ENCODE data around the gene CHRNB1. TPM values are rescaled to one million over a fixed set of nuclear protein-coding genes. Genes with fewer than 3 reads are reported as not detected.

The CHRNB1 gene
- polyA plus RNA-seq, 6 donors from 2014 or later, result 12.6 to 21.6 (median 15.6) TPM

DNA sequence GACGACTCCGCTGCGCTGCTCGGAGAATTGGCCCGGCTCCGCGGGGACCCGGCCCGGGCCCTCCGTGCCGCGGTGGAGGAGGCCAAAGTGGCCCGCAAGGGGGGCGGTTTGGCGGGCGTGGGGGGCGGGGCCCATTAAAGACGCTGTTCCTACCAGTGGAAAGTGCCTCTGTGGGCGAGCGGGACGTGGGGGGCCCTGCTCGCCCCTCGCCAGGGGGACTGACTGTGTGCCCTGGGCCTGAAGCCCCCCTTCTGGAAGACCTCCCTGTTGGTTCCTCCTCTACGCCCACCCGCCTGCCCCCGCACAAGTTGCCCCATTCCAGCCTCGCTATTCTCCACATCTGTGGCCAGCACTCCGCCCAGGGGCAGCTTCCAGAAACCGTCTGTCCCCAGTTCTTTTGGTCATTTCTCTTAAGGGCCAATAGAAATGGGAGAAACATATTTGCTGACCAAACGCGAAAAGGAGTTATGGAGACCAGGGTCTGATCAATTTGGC is 7.4 kb upstream of the CHRNB1 start:
- no peaks in the 10 kb centered on the region for H3K9me3 Mint-ChIP-seq
- DNase-seq (no peak), ATAC-seq (ENCODE audit: low read depth in 2 of 2) (no peak)
- peaks cover 0 to 23% of the 10 kb centered on the region in 2 donors for H3K36me3 Mint-ChIP-seq
- peak overlapping the region in 4 of 6 donors; percentile 19 to 79 (median 54) for H3K27ac Mint-ChIP-seq
- peaks cover 26 to 45% (median 44%) of the 10 kb centered on the region in 3 donors for H3K27me3 Mint-ChIP-seq
- H3K4me3 Mint-ChIP-seq, result peak overlapping the region; percentile 80 to 95 (median 86)
- peaks cover 31 to 55% (median 52%) of the 10 kb centered on the region in 3 donors for H3K4me1 Mint-ChIP-seq

DNA sequence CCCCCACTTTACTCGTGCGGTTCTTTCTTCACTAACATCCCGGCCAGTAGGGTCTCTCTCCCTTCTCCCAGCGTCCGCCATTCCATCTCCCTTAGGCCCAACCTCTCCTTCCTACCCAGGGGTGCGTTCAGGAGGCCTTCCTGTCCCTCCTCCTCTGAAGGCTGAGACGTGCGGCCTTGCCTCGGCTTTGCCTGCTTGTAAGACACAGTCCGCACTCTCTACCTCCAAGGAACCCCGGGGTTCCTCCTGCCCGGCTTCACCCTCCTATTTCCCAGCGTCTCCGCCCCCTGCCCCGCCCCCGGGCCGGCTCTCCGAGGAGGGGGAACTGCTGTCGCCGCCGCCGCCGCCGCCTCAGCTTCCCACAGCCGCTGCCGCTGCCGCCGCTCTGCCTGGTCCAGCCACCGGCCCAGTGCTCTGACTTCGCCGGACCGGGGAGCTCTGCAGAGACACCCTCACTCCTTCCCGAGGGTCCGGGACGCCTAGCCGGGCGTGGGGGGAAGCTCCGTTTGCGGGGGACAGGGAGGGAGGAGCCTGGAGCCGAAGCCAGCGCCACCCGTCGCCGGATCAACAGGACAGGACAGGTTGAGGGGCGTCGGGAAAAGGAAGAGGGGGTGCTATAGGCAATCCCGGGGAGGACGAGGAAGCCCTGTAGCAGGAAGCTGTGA is 6.8 kb upstream of the CHRNB1 start:
- no peak for ATAC-seq (ENCODE audit: low read depth in 2 of 2)
- peak overlapping the region; percentile 67 to 94 (median 84) for H3K4me3 Mint-ChIP-seq
- peaks cover 0 to 24% of the 10 kb centered on the region in 2 donors for H3K36me3 Mint-ChIP-seq
- H3K27me3 Mint-ChIP-seq, result peaks cover 28 to 52% (median 50%) of the 10 kb centered on the region in 3 donors
- DNase-seq, result peak; percentile 61
- H3K27ac Mint-ChIP-seq, result peak overlapping the region in 4 of 6 donors; percentile 19 to 75 (median 64)
- H3K9me3 Mint-ChIP-seq, result no peaks in the 10 kb centered on the region
- H3K4me1 Mint-ChIP-seq, result peaks cover 31 to 55% (median 52%) of the 10 kb centered on the region in 3 donors

DNA sequence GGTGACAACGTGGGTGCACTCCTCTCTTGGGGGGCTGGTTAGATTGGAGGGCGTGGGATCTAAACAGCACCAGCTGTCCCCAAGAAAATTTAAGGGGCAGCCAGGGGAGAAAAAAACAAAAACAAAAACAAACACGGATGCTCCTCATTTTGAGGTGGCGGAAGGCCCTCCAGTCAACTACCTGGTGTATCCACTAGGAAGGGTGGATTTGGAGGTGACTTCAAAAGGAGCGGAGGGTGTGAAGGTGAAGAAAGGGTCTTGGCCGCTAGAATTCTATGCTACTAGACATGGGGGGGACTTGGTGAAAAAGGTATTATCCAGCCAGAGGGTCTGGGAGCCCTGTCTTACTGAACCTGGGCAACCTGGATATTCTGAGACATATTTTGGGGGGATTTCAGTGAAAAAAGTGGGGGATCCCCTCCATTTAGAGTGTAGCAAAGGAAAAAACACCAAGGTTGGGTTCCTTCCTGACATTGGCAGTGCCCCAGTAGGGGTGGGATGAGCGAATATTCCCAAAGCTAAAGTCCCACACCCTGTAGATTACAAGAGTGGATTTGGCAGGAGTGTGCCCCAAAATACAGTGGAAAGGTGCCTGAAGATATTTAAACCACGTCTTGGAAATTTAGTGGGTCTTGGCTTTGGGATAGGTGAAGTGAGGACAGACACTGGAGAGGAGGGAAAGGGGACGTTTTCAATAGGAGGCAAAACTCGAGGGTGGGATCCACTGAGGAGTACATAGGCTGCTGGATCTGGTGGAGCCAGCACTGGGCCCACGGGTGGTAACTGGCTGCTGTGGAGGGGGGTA is 6.0 kb upstream of the CHRNB1 start:
- Mint-ChIP-seq H3K36me3 (peaks cover 0 to 32% of the 10 kb centered on the region in 2 donors), H3K4me3 (peak overlapping the region; percentile 67 to 94 (median 84)), H3K4me1 (peaks cover 34 to 57% (median 55%) of the 10 kb centered on the region in 3 donors), H3K27me3 (peaks cover 32 to 59% (median 58%) of the 10 kb centered on the region in 3 donors), H3K27ac (peak overlapping the region in 4 of 6 donors; percentile 57 to 86 (median 71)), H3K9me3 (no peaks in the 10 kb centered on the region)
- DNase-seq, result no peak
- no peak for ATAC-seq (ENCODE audit: low read depth in 2 of 2)

DNA sequence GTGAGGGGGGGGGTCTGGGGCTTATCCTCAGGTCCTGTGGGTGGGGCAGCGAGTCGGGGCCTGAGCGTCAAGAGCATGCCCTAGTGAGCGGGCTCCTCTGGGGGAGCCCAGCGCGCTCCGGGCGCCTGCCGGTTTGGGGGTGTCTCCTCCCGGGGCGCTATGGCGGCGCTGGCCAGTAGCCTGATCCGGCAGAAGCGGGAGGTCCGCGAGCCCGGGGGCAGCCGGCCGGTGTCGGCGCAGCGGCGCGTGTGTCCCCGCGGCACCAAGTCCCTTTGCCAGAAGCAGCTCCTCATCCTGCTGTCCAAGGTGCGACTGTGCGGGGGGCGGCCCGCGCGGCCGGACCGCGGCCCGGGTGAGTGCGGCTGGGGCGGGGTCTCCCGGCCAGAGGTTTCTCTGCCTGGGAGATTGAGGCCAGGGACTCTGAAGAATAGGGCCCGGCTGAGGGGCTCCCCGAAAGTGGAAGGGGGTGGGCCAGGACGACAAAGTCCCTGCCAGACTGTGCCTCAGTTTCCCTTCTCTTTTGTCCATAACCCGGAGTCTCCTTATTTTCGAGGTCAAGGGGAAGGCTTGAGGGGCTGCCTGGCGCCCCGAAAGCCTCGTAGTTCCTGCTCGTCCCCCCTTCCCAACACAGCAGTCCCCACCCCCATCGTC is 5.3 kb upstream of the CHRNB1 start, which contains the start of gene FGF11:
Gene FGF11 (plus strand): TSS at position 51 of the 651 bp plus-strand sequence. CDS start 109 bp downstream, at position 160.
- H3K4me3 Mint-ChIP-seq, result peak within 1 kb of the TSS; percentile 83 to 94 (median 86)
- ATAC-seq (ENCODE audit: low read depth in 2 of 2) (no peak), DNase-seq (no peak)
- H3K27ac Mint-ChIP-seq, result peak within 1 kb of the TSS in 4 of 6 donors; percentile 57 to 86 (median 71)
- peaks cover 34 to 57% (median 55%) of the 10 kb centered on the region in 3 donors for H3K4me1 Mint-ChIP-seq
- no peaks in the 10 kb centered on the region for H3K9me3 Mint-ChIP-seq
- peaks cover 0 to 32% of the 10 kb centered on the region in 2 donors for H3K36me3 Mint-ChIP-seq
- peaks cover 37 to 67% (median 63%) of the 10 kb centered on the region in 3 donors for H3K27me3 Mint-ChIP-seq

DNA sequence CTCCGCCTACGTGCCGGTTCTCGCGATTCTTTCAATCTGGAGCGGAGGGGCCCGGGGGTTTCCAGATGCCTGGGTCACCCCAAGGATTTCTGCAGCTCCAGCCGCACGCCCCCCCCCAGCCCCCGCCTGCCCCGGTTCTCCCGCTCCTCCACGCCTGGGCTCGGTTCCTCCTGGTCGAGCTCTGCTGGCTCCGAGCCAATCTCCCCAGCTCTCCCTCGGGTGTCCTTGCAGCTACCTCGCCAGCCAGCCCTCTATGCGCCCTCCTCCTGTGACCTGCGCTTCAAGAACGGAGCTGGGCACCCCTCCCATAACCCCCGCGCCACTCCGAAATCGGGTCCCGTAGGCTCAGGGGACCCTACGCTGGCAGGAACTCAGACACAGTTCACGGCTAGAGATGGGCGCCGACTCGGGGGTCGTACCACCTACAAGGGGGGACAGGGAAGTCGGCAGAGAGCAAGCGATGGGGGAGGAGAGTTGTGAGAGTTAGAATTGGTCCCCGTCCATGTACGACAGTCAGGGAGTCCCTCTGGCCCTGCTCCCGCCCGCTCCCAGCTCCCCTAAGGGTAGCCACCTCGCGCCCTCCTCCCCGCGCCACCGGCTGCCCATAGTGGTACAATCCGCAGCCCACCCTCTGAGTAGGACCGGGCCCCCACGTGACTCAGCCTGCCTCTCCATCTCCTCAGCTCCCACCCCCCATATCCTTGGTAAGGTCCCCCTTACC is 4.6 kb upstream of the CHRNB1 start:
- H3K36me3 Mint-ChIP-seq, result peaks cover 0 to 32% of the 10 kb centered on the region in 2 donors
- ATAC-seq (ENCODE audit: low read depth in 2 of 2) (no peak), DNase-seq (no peak)
- H3K9me3 Mint-ChIP-seq, result no peaks in the 10 kb centered on the region
- peak overlapping the region in 2 of 6 donors; percentile 67 to 85 for H3K27ac Mint-ChIP-seq
- peak overlapping the region; percentile 76 to 89 (median 84) for H3K4me3 Mint-ChIP-seq
- H3K4me1 Mint-ChIP-seq, result peaks cover 34 to 56% (median 56%) of the 10 kb centered on the region in 3 donors
- peaks cover 37 to 74% (median 70%) of the 10 kb centered on the region in 3 donors for H3K27me3 Mint-ChIP-seq

DNA sequence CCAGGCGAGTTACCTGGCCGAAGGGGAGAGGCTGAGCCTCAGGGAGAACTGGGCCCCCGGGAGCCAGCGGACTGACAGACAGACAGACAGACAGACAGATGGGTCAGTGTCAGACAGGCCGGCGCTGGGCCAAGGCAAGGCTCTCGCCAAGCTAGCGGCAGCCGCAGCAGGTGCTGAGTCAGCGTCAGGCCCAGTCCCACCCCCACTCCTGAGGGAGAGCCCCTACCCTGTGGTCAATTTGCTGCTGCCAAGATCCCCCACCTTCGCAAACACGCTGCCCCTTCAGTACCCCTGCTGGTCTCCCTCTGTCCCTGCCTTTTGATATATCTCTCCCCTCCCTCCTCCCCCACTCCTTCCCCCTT is 4.0 kb upstream of the CHRNB1 start:
- ATAC-seq (ENCODE audit: low read depth in 2 of 2) (no peak), DNase-seq (no peak)
- peak overlapping the region in 6 of 8 donors; percentile 76 to 87 (median 82) for H3K4me3 Mint-ChIP-seq
- peaks cover 40 to 59% (median 58%) of the 10 kb centered on the region in 3 donors for H3K4me1 Mint-ChIP-seq
- H3K9me3 Mint-ChIP-seq, result peaks cover 0 to 1% (median 0%) of the 10 kb centered on the region in 7 donors
- peaks cover 0 to 32% of the 10 kb centered on the region in 2 donors for H3K36me3 Mint-ChIP-seq
- no peak overlapping the region for H3K27ac Mint-ChIP-seq
- peaks cover 41 to 79% (median 75%) of the 10 kb centered on the region in 3 donors for H3K27me3 Mint-ChIP-seq

DNA sequence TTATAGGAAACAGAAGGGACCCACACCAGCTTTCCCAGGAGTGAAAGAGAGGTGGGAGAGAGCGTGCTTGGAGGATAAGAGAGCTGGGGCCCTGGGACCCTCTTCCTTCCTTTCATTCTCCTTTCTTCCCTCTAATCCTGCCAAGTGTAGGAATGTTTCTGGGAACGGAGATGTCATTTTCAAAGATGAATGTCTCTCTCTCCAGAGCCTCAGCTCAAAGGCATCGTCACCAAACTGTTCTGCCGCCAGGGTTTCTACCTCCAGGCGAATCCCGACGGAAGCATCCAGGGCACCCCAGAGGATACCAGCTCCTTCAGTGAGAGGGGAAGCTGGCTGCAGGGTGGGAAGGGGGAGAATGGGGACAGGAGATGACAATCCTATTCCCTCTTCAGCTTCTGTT is 3.6 kb upstream of the CHRNB1 start:
- DNase-seq (no peak), ATAC-seq (ENCODE audit: low read depth in 2 of 2) (no peak)
- Mint-ChIP-seq H3K36me3 (peaks cover 0 to 32% of the 10 kb centered on the region in 2 donors), H3K4me1 (peaks cover 43 to 59% (median 58%) of the 10 kb centered on the region in 3 donors), H3K9me3 (peaks cover 0 to 2% (median 0%) of the 10 kb centered on the region in 7 donors), H3K4me3 (peak overlapping the region in 1 of 8 donors; percentile 73), H3K27ac (no peak overlapping the region), H3K27me3 (peaks cover 45 to 83% (median 80%) of the 10 kb centered on the region in 3 donors)

DNA sequence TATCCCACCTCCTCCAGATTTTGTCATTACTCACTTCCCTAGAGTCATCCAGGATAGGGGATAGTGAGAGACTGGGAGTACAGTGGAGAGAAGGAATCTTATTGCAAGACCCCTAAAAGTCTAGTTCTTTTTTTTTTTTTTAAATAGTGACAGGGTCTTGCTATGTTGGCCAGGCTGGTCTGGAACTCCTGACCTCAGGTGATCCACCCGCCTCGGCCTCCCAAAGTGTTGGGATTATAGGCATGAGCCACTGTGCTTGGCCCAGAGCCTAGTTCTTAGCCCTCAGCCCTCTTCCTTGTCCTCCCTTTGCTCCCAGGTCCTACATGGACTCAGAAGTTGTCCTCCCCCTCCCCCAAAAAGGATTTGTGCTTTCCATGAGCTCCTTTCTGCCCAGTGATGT is 2.7 kb upstream of the CHRNB1 start:
- H3K4me3 Mint-ChIP-seq, result peak overlapping the region in 2 of 8 donors; percentile 16 to 29
- ATAC-seq (ENCODE audit: low read depth in 2 of 2), result no peak
- H3K9me3 Mint-ChIP-seq, result peaks cover 0 to 2% (median 0%) of the 10 kb centered on the region in 7 donors
- H3K36me3 Mint-ChIP-seq, result peaks cover 0 to 36% of the 10 kb centered on the region in 2 donors
- H3K27me3 Mint-ChIP-seq, result peaks cover 49 to 91% (median 87%) of the 10 kb centered on the region in 3 donors
- H3K4me1 Mint-ChIP-seq, result peaks cover 42 to 60% (median 55%) of the 10 kb centered on the region in 3 donors
- DNase-seq, result no peak
- peak overlapping the region in 1 of 6 donors; percentile 19 for H3K27ac Mint-ChIP-seq

DNA sequence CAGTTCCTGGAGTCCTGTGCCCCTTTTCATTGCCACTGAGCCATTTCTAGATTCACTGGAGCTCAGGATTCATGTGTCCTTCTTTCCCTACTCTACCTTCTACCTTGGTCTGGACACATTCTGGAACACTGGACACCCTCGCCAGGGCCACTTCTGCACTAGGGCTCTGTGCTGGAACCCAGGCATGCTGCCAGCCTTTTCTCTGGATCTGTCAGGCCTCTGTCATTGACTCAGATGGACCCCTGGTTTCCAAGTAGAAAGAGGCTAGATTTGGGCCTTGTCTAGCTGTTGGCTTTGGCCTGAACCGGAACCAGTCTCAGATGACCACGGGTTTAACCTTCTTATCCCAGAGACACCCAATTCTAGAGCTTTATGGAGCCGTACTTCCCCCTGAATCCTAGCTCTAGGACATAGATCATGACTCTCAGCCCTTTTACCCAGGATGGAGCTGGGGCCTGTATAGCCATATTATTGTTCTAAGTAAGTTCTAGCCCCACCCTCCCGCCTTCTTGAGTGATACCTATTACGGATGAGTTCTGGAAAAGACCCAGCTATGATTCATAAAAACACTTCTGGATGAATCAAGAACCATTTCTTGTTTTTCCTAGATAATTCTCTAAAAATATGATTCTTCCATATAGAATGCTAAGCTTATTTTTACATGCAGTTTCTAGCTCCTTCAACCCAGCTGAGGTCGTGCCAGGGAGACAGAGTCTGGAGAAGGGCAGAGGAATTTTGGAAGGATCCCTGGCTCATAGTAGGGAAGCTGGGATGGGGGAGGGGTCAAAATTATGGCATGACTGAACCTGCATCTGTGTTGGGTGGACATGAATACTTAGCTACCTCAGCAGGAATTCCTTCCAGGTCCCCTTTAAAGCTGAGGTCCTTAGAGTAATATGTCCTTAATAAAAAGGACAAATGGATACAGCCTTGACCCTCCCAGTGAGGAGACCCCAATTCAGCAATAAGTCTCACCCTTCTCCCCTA is 1.1 kb upstream of the CHRNB1 start:
- peaks cover 56 to 90% (median 87%) of the 10 kb centered on the region in 3 donors for H3K27me3 Mint-ChIP-seq
- peak overlapping the region in 3 of 8 donors; percentile 17 to 92 (median 79) for H3K4me3 Mint-ChIP-seq
- peaks cover 36 to 49% (median 47%) of the 10 kb centered on the region in 3 donors for H3K4me1 Mint-ChIP-seq
- peak overlapping the region in 1 of 6 donors; percentile 24 for H3K27ac Mint-ChIP-seq
- peaks cover 0 to 5% (median 0%) of the 10 kb centered on the region in 7 donors for H3K9me3 Mint-ChIP-seq
- H3K36me3 Mint-ChIP-seq, result peaks cover 0 to 36% of the 10 kb centered on the region in 2 donors
- ATAC-seq (ENCODE audit: low read depth in 2 of 2), result no peak
- DNase-seq, result no peak

DNA sequence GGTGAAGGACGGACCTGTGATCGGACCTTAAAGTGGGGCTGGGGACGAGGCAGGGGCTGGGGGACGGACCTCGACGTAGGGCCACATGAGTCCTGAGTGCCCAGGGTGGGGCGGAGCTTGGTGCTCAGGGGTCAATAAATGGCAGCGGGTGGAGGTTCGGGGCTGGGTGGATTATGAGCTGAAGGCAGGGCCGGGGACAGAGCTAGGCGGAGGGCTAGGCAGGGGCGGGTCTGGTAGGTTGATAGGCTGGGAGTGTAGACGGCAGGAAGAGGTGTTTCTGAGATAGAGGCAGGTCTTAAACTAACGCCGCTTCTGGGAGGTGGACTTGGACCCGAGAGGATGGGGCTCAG is 733 bp downstream of the CHRNB1 start:
- Mint-ChIP-seq H3K27me3 (peaks cover 53 to 91% (median 80%) of the 10 kb centered on the region in 3 donors), H3K9me3 (peaks cover 0 to 5% (median 0%) of the 10 kb centered on the region in 7 donors), H3K4me1 (peaks cover 22 to 34% (median 31%) of the 10 kb centered on the region in 3 donors), H3K36me3 (peaks cover 0 to 26% of the 10 kb centered on the region in 2 donors), H3K4me3 (peak overlapping the region; percentile 60 to 93 (median 89)), H3K27ac (peak overlapping the region in 2 of 6 donors; percentile 11 to 93)
- DNase-seq (no peak), ATAC-seq (ENCODE audit: low read depth in 2 of 2) (peak; percentile 78 to 85)

DNA sequence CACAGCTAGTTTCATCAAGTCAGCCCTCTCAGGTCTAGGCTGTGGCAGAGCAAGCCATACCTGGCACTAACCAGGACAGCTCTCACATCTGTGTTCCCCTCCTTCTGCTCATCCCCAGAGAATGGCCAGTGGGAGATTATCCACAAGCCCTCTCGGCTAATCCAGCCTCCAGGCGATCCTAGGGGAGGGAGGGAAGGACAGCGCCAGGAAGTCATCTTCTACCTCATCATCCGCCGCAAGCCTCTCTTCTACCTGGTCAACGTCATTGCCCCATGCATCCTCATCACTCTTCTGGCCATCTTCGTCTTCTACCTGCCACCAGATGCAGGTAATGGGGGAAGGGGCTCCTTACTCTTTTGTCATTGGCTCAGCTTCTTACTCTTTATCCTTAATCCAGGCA is 3.6 kb downstream of the CHRNB1 start:
- Mint-ChIP-seq H3K4me3 (no peak overlapping the region), H3K4me1 (peaks cover 21 to 26% (median 26%) of the 10 kb centered on the region in 3 donors), H3K27ac (no peak overlapping the region), H3K36me3 (peaks cover 0 to 21% of the 10 kb centered on the region in 2 donors), H3K9me3 (peaks cover 0 to 5% (median 0%) of the 10 kb centered on the region in 7 donors), H3K27me3 (peaks cover 41 to 68% (median 54%) of the 10 kb centered on the region in 3 donors)
- DNase-seq (no peak), ATAC-seq (ENCODE audit: low read depth in 2 of 2) (no peak)

All from naive B cell (primary cell).